KMS-11 (cell line): Measurements from ENCODE around the gene NFIL3.
A peak's percentile ranks its signal among the peaks of the same experiment; 100 is the strongest.

ENCODE experiments used
- H2AFZ ChIP-seq: fragments of 200-600 bp; sonication (generic); 2 replicates; pipeline ENCODE4 v1.6.1; 2016; ENCODE audit warnings: antibody characterized with exemption, mixed run types, low read depth
- H3K27ac ChIP-seq: fragments of 200-600 bp; sonication (generic); 2 replicates; pipeline ENCODE4 v1.6.1; 2016; ENCODE audit warnings: mild to moderate bottlenecking, mixed run types
- H3K27me3 ChIP-seq: fragments of 200-600 bp; sonication (generic); 2 replicates; pipeline ENCODE4 v1.6.1; 2017; ENCODE audit warnings: mild to moderate bottlenecking, low read depth, mixed run types, moderate library complexity; ENCODE audit not compliant: insufficient read depth
- H3K36me3 ChIP-seq: fragments of 200-600 bp; sonication (generic); 2 replicates; pipeline ENCODE4 v1.6.1; 2017; ENCODE audit warnings: mild to moderate bottlenecking, mixed run types; ENCODE audit not compliant: insufficient read depth
- H3K4me1 ChIP-seq: fragments of 200-600 bp; sonication (generic); 2 replicates; pipeline ENCODE4 v1.6.1; 2016; ENCODE audit warnings: mild to moderate bottlenecking, low read depth, mixed run types; ENCODE audit not compliant: poor library complexity, severe bottlenecking
- H3K4me2 ChIP-seq: fragments of 200-600 bp; sonication (generic); 2 replicates; pipeline ENCODE4 v1.7.0; 2016; ENCODE audit warnings: mild to moderate bottlenecking, mixed run types
- H3K4me3 ChIP-seq: fragments of 200-600 bp; sonication (generic); IDR thresholded peaks from 2 replicates; pipeline ENCODE4 v1.6.1; 2017; ENCODE audit warnings: low read depth, low read length, mixed read lengths; ENCODE audit not compliant: insufficient read depth
- H3K79me2 ChIP-seq: fragments of 200-600 bp; sonication (generic); 2 replicates; pipeline ENCODE4 v1.6.1; 2016; ENCODE audit warnings: low read depth, mixed run types; ENCODE audit not compliant: insufficient read depth
- H3K9ac ChIP-seq: fragments of 200-600 bp; sonication (generic); 2 replicates; pipeline ENCODE4 v1.6.1; 2016; ENCODE audit warnings: mild to moderate bottlenecking, mixed run types
- H4K20me1 ChIP-seq: fragments of 200-600 bp; sonication (generic); 2 replicates; pipeline ENCODE4 v1.6.1; 2016; ENCODE audit warnings: mild to moderate bottlenecking, mixed run types; ENCODE audit not compliant: insufficient read depth
- TF ChIP-seq, protein P1 (sequence below): fragments of 200-600 bp; sonication (generic); conservative IDR thresholded peaks from 2 replicates; pipeline ENCODE4 v1.6.1; 2017; ENCODE audit warnings: low read depth, mild to moderate bottlenecking, antibody characterized with exemption, low read length, moderate library complexity, mixed read lengths

NFIL3 gene

GRCh38 chr9:91405343-91406077 is 18.1 kb downstream of the NFIL3 start:
- Histone ChIP-seq H3K27ac (no peak overlapping the region), H4K20me1 (peaks cover 2% of the 10 kb centered on the region; the same call in 1 of the 2 replicates), H3K4me3 (no peak overlapping the region), H2AFZ (no peak overlapping the region), H3K36me3 (peaks cover 11% of the 10 kb centered on the region; the same call in 1 of the 2 replicates), H3K4me1 (no peaks in the 10 kb centered on the region), H3K27me3 (no peaks in the 10 kb centered on the region), H3K9ac (no peak overlapping the region), H3K4me2 (no peak overlapping the region), H3K79me2 (peaks cover 26% of the 10 kb centered on the region)
- TF ChIP-seq, protein P1, sequence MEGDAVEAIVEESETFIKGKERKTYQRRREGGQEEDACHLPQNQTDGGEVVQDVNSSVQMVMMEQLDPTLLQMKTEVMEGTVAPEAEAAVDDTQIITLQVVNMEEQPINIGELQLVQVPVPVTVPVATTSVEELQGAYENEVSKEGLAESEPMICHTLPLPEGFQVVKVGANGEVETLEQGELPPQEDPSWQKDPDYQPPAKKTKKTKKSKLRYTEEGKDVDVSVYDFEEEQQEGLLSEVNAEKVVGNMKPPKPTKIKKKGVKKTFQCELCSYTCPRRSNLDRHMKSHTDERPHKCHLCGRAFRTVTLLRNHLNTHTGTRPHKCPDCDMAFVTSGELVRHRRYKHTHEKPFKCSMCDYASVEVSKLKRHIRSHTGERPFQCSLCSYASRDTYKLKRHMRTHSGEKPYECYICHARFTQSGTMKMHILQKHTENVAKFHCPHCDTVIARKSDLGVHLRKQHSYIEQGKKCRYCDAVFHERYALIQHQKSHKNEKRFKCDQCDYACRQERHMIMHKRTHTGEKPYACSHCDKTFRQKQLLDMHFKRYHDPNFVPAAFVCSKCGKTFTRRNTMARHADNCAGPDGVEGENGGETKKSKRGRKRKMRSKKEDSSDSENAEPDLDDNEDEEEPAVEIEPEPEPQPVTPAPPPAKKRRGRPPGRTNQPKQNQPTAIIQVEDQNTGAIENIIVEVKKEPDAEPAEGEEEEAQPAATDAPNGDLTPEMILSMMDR = no peak

GRCh38 chr9:91403665-91404543 is 19.7 kb downstream of the NFIL3 start:
- Histone ChIP-seq H3K27ac (no peak overlapping the region), H3K27me3 (no peaks in the 10 kb centered on the region), H3K4me1 (no peaks in the 10 kb centered on the region), H3K4me3 (no peak overlapping the region), H2AFZ (no peak overlapping the region), H3K4me2 (no peak overlapping the region), H3K36me3 (peaks cover under 1% of the 10 kb centered on the region; the same call in 1 of the 2 replicates), H4K20me1 (no peaks in the 10 kb centered on the region), H3K79me2 (peaks cover 10% of the 10 kb centered on the region; the same call in 1 of the 2 replicates), H3K9ac (no peak overlapping the region)
- TF ChIP-seq, protein P1 = no peak

- TF ChIP-seq, protein P1 = no peak
- Histone ChIP-seq H3K9ac (no peak overlapping the region), H3K36me3 (no peaks in the 10 kb centered on the region), H3K4me3 (no peak overlapping the region), H3K4me2 (no peak overlapping the region), H2AFZ (no peak overlapping the region), H3K27ac (no peak overlapping the region), H4K20me1 (no peaks in the 10 kb centered on the region), H3K4me1 (peaks cover 46% of the 10 kb centered on the region), H3K27me3 (no peaks in the 10 kb centered on the region), H3K79me2 (no peaks in the 10 kb centered on the region)
Measured at GRCh38 chr9:91398926-91399325, 24.7 kb downstream of the NFIL3 start.

GRCh38 chr9:91395553-91396471 is 27.8 kb downstream of the NFIL3 start:
- Histone ChIP-seq H2AFZ (peak overlapping the region; percentile 15; the same call in 1 of the 2 replicates), H3K79me2 (no peaks in the 10 kb centered on the region), H3K4me1 (peaks cover 53% of the 10 kb centered on the region), H4K20me1 (no peaks in the 10 kb centered on the region), H3K4me2 (peak overlapping the region; percentile 86), H3K27ac (peak overlapping the region; percentile 83), H3K4me3 (no peak overlapping the region), H3K27me3 (no peaks in the 10 kb centered on the region), H3K9ac (peak overlapping the region; percentile 30; the same call in 1 of the 2 replicates), H3K36me3 (no peaks in the 10 kb centered on the region)
- TF ChIP-seq, protein P1 = no peak
